ENCODE results near the gene CCDC170. TPM values are rescaled to one million over a fixed set of nuclear protein-coding genes. Genes with fewer than 3 reads are reported as not detected.

Gene CCDC170
- total RNA-seq, 1 donor from 2014 or later: 0.07 TPM

DNA sequence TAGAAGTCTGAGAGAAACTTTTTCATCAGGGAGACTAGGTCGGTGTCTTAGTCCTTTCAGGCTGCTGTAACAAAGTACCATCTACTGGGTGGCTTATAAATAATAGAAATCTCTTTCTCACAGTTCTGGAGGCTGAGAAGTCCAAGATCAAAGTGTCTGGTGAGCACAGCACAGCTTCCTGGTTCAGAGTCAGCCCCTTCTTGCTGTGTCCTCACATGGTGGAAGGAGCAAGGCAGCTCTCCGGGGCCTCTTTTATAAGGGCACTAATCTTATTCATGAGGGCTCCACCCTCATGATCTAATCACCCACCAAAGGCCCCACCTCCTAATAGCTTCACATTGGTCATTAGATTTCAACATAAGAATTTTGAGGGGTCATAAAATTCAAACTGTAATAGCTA lies 122.8 kb downstream of the CCDC170 start:
- Mint-ChIP-seq H3K36me3 (no peaks in the 10 kb centered on the region), H3K27ac (no peak overlapping the region), H3K4me3 (no peak overlapping the region), H3K27me3 (ENCODE audit: insufficient read depth, low read depth) (no peaks in the 10 kb centered on the region), H3K9me3 (no peaks in the 10 kb centered on the region), H3K4me1 (peaks cover 6% of the 10 kb centered on the region)
- H3K9ac ChIP-seq: no peak overlapping the region
- H2AFZ ChIP-seq (replicated peaks): no peak overlapping the region
- no peak overlapping the region for H3K4me2 ChIP-seq
- H3K79me2 ChIP-seq (ENCODE audit: low read depth): no peaks in the 10 kb centered on the region
- no peaks in the 10 kb centered on the region for H3K9me3 ChIP-seq (ENCODE audit: low read depth)
- no peak overlapping the region for H3K27ac ChIP-seq
- no peaks in the 10 kb centered on the region for H3F3A ChIP-seq (ENCODE audit: low read depth)
- TF ChIP-seq EZH2phosphoT487 (IDR thresholded peaks at IDR 0.05) (no peak), EZH2 (IDR thresholded peaks at IDR 0.05) (no peak)
- TF ChIP-seq, protein P1, sequence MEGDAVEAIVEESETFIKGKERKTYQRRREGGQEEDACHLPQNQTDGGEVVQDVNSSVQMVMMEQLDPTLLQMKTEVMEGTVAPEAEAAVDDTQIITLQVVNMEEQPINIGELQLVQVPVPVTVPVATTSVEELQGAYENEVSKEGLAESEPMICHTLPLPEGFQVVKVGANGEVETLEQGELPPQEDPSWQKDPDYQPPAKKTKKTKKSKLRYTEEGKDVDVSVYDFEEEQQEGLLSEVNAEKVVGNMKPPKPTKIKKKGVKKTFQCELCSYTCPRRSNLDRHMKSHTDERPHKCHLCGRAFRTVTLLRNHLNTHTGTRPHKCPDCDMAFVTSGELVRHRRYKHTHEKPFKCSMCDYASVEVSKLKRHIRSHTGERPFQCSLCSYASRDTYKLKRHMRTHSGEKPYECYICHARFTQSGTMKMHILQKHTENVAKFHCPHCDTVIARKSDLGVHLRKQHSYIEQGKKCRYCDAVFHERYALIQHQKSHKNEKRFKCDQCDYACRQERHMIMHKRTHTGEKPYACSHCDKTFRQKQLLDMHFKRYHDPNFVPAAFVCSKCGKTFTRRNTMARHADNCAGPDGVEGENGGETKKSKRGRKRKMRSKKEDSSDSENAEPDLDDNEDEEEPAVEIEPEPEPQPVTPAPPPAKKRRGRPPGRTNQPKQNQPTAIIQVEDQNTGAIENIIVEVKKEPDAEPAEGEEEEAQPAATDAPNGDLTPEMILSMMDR (IDR thresholded peaks at IDR 0.05): no peak
- no peak for DNase-seq (ENCODE audit: low spot score)
- no peaks in the 10 kb centered on the region for H4K20me1 ChIP-seq (ENCODE audit: low read depth)
- no peaks in the 10 kb centered on the region for H3K36me3 ChIP-seq
- H3K27me3 ChIP-seq: no peaks in the 10 kb centered on the region
- H3K4me3 ChIP-seq: no peak overlapping the region
- no peaks in the 10 kb centered on the region for H3K4me1 ChIP-seq

DNA sequence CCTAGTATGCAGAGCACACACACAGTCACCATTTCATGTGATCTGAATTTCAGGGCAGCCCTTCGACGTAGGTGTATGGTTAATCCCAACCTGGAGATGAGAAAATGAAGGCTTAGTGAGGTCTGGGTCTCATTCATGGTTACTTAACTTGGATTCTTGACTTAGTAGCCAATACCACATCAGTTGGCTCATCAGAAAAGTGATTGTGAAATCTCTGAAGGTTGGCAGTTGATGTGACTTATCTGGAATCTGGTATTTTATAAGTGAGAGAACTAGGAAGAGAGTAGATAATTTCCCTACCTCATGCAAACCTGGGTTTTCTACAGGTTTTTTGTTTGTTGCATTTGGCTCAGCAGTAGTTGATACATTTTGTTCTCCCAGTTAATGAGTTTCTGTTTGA lies 123.7 kb downstream of the CCDC170 start:
- no peak for DNase-seq (ENCODE audit: low spot score)
- TF ChIP-seq EZH2phosphoT487 (IDR thresholded peaks at IDR 0.05): no peak
- no peak for TF ChIP-seq EZH2 (IDR thresholded peaks at IDR 0.05)
- TF ChIP-seq, protein P1 (IDR thresholded peaks at IDR 0.05): no peak
- Histone ChIP-seq H3K4me3 (no peak overlapping the region), H3K4me2 (no peak overlapping the region), H4K20me1 (ENCODE audit: low read depth) (no peaks in the 10 kb centered on the region), H2AFZ (replicated peaks) (no peak overlapping the region), H3K27ac (no peak overlapping the region), H3K4me1 (no peaks in the 10 kb centered on the region), H3K27me3 (no peaks in the 10 kb centered on the region), H3K79me2 (ENCODE audit: low read depth) (no peaks in the 10 kb centered on the region), H3K36me3 (no peaks in the 10 kb centered on the region), H3K9ac (no peak overlapping the region), H3K9me3 (ENCODE audit: low read depth) (no peaks in the 10 kb centered on the region), H3F3A (ENCODE audit: low read depth) (no peaks in the 10 kb centered on the region)
- Mint-ChIP-seq H3K9me3 (no peaks in the 10 kb centered on the region), H3K36me3 (no peaks in the 10 kb centered on the region), H3K27me3 (ENCODE audit: insufficient read depth, low read depth) (no peaks in the 10 kb centered on the region), H3K4me3 (no peak overlapping the region), H3K4me1 (peaks cover 6% of the 10 kb centered on the region), H3K27ac (no peak overlapping the region)

- Mint-ChIP-seq H3K4me1 (peaks cover 6% of the 10 kb centered on the region), H3K4me3 (no peak overlapping the region), H3K27ac (no peak overlapping the region), H3K36me3 (no peaks in the 10 kb centered on the region), H3K9me3 (no peaks in the 10 kb centered on the region), H3K27me3 (ENCODE audit: insufficient read depth, low read depth) (no peaks in the 10 kb centered on the region)
- Histone ChIP-seq H3K4me1 (no peaks in the 10 kb centered on the region), H4K20me1 (ENCODE audit: low read depth) (no peaks in the 10 kb centered on the region), H3K4me3 (no peak overlapping the region), H3K4me2 (no peak overlapping the region), H3K27ac (no peak overlapping the region), H3K9ac (no peak overlapping the region), H2AFZ (replicated peaks) (no peak overlapping the region), H3K79me2 (ENCODE audit: low read depth) (no peaks in the 10 kb centered on the region), H3K36me3 (no peaks in the 10 kb centered on the region), H3K27me3 (no peaks in the 10 kb centered on the region), H3K9me3 (ENCODE audit: low read depth) (no peaks in the 10 kb centered on the region), H3F3A (ENCODE audit: low read depth) (no peaks in the 10 kb centered on the region)
- no peak for TF ChIP-seq EZH2phosphoT487 (IDR thresholded peaks at IDR 0.05)
- TF ChIP-seq, protein P1 (IDR thresholded peaks at IDR 0.05): no peak
- no peak for TF ChIP-seq EZH2 (IDR thresholded peaks at IDR 0.05)
- DNase-seq (ENCODE audit: low spot score): no peak
These were observed 124.9 kb downstream of the CCDC170 start for GRCh38 chr6:151618717-151619116.

Data from neural progenitor cell (in vitro differentiated cells).